Nephron progenitor cell (in vitro differentiated cells): ENCODE data around the gene ALPK3.

Experiments used
- DNase-seq: peaks from one replicate; pipeline ENCODE4 v3.0.0; 2021
- H3K27ac Mint-ChIP-seq: 2 replicates; pipeline ENCODE4 v1.8.0; 2021; ENCODE audit warnings: mild to moderate bottlenecking, moderate library complexity, mixed read lengths
- H3K27me3 Mint-ChIP-seq: 2 replicates; pipeline ENCODE4 v1.8.0; 2021; ENCODE audit warnings: mild to moderate bottlenecking, low read depth, mixed read lengths; ENCODE audit not compliant: poor library complexity
- H3K36me3 Mint-ChIP-seq: 2 replicates; pipeline ENCODE4 v1.8.0; 2021; ENCODE audit warnings: low read depth, mixed read lengths
- H3K4me1 Mint-ChIP-seq: 2 replicates; pipeline ENCODE4 v1.8.0; 2021; ENCODE audit warnings: mixed read lengths
- H3K4me3 Mint-ChIP-seq: 2 replicates; pipeline ENCODE4 v1.8.0; 2021; ENCODE audit warnings: mild to moderate bottlenecking, moderate library complexity, mixed read lengths
- H3K9me3 Mint-ChIP-seq: 2 replicates; pipeline ENCODE4 v1.8.0; 2021; ENCODE audit warnings: mild to moderate bottlenecking, moderate library complexity, mixed read lengths
- CTCF ChIP-seq: fragments of 200-600 bp; sonication (generic); IDR thresholded peaks from 2 replicates; pipeline ENCODE4 v1.5.0; 2021; ENCODE audit warnings: antibody characterized with exemption

Gene ALPK3

GRCh38 chr15:84891339-84891738 is 74.2 kb downstream of the ALPK3 start:
- no peak overlapping the region for H3K4me3 Mint-ChIP-seq
- H3K27ac Mint-ChIP-seq = no peak overlapping the region
- H3K4me1 Mint-ChIP-seq = peaks cover 13% of the 10 kb centered on the region
- no peaks in the 10 kb centered on the region for H3K9me3 Mint-ChIP-seq
- H3K36me3 Mint-ChIP-seq = no peaks in the 10 kb centered on the region
- no peak for DNase-seq
- H3K27me3 Mint-ChIP-seq = peaks cover 17% of the 10 kb centered on the region
- TF ChIP-seq CTCF = no peak

- H3K9me3 Mint-ChIP-seq = no peaks in the 10 kb centered on the region
- H3K4me3 Mint-ChIP-seq = no peak overlapping the region
- no peak for DNase-seq
- no peak for TF ChIP-seq CTCF
- peaks cover 10% of the 10 kb centered on the region for H3K4me1 Mint-ChIP-seq
- H3K27me3 Mint-ChIP-seq = peaks cover 13% of the 10 kb centered on the region
- no peaks in the 10 kb centered on the region for H3K36me3 Mint-ChIP-seq
- no peak overlapping the region for H3K27ac Mint-ChIP-seq
These were observed 75.7 kb downstream of the ALPK3 start for GRCh38 chr15:84892786-84893307.

- Mint-ChIP-seq H3K9me3 (no peaks in the 10 kb centered on the region), H3K27ac (no peak overlapping the region), H3K36me3 (no peaks in the 10 kb centered on the region), H3K4me3 (no peak overlapping the region), H3K4me1 (peaks cover 9% of the 10 kb centered on the region), H3K27me3 (peaks cover 13% of the 10 kb centered on the region)
- TF ChIP-seq CTCF = no peak
- DNase-seq = no peak
These were observed 76.5 kb downstream of the ALPK3 start for GRCh38 chr15:84893607-84894006.

GRCh38 chr15:84894736-84895425 is 77.7 kb downstream of the ALPK3 start:
- no peaks in the 10 kb centered on the region for H3K9me3 Mint-ChIP-seq
- H3K36me3 Mint-ChIP-seq = no peaks in the 10 kb centered on the region
- no peak for TF ChIP-seq CTCF
- no peak overlapping the region for H3K27ac Mint-ChIP-seq
- peaks cover 13% of the 10 kb centered on the region for H3K27me3 Mint-ChIP-seq
- peaks cover 15% of the 10 kb centered on the region for H3K4me1 Mint-ChIP-seq
- DNase-seq = no peak
- H3K4me3 Mint-ChIP-seq = no peak overlapping the region

GRCh38 chr15:84898761-84899160 is 81.6 kb downstream of the ALPK3 start:
- H3K27ac Mint-ChIP-seq = peak overlapping the region; percentile 93
- peaks cover 12% of the 10 kb centered on the region for H3K9me3 Mint-ChIP-seq
- H3K4me3 Mint-ChIP-seq = no peak overlapping the region
- no peak for TF ChIP-seq CTCF
- H3K27me3 Mint-ChIP-seq = peaks cover 9% of the 10 kb centered on the region
- peak; percentile 32 for DNase-seq
- peaks cover 15% of the 10 kb centered on the region for H3K4me1 Mint-ChIP-seq
- H3K36me3 Mint-ChIP-seq = no peaks in the 10 kb centered on the region

GRCh38 chr15:84899750-84900149 is 82.6 kb downstream of the ALPK3 start:
- Mint-ChIP-seq H3K9me3 (peaks cover 12% of the 10 kb centered on the region), H3K4me1 (peaks cover 23% of the 10 kb centered on the region), H3K36me3 (no peaks in the 10 kb centered on the region), H3K4me3 (no peak overlapping the region), H3K27ac (no peak overlapping the region), H3K27me3 (peaks cover 9% of the 10 kb centered on the region)
- no peak for DNase-seq
- no peak for TF ChIP-seq CTCF
